GM18861 (cell line): Measurements from ENCODE around the gene MIER2.

Experiments
- ATAC-seq: cut with Tn5 transposase; IDR thresholded peaks from one replicate; pipeline ENCODE4 v1.9.1; 2021; ENCODE audit not compliant: unreplicated experiment

Gene MIER2

GRCh38 chr19:310781-311496, 33.7 kb downstream of the MIER2 start:
- ATAC-seq = no peak

GRCh38 chr19:310141-310651, 34.4 kb downstream of the MIER2 start:
- ATAC-seq = no peak

GRCh38 chr19:309206-309565, 35.4 kb downstream of the MIER2 start:
- no peak for ATAC-seq

GRCh38 chr19:308471-309205, 36.0 kb downstream of the MIER2 start:
- no peak for ATAC-seq

GRCh38 chr19:307793-308420, 36.7 kb downstream of the MIER2 start:
- ATAC-seq = no peak

DNA sequence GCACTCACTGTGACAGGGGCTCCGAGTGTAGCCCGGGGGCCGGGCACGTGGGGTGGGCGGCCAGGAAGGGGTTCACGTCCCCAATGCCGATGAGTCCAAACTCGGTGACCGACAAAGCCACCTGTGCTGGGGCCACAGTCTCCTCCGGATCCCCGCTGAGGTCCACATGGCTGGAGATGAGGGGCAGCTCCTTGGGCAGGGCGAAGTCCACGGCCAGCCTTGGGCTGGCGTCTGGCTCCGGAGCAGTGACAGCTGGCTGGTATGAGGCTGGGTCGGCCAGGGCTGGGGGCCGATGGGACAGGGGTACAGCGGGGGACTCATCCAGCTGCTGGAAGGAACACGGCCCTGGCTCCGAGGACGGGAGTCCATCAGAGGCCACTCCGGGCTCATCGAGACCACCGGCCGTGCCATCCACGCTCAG, 37.5 kb downstream of the MIER2 start:
- no peak for ATAC-seq

- ATAC-seq = no peak
Measured at GRCh38 chr19:306151-306900, 38.3 kb downstream of the MIER2 start.

DNA sequence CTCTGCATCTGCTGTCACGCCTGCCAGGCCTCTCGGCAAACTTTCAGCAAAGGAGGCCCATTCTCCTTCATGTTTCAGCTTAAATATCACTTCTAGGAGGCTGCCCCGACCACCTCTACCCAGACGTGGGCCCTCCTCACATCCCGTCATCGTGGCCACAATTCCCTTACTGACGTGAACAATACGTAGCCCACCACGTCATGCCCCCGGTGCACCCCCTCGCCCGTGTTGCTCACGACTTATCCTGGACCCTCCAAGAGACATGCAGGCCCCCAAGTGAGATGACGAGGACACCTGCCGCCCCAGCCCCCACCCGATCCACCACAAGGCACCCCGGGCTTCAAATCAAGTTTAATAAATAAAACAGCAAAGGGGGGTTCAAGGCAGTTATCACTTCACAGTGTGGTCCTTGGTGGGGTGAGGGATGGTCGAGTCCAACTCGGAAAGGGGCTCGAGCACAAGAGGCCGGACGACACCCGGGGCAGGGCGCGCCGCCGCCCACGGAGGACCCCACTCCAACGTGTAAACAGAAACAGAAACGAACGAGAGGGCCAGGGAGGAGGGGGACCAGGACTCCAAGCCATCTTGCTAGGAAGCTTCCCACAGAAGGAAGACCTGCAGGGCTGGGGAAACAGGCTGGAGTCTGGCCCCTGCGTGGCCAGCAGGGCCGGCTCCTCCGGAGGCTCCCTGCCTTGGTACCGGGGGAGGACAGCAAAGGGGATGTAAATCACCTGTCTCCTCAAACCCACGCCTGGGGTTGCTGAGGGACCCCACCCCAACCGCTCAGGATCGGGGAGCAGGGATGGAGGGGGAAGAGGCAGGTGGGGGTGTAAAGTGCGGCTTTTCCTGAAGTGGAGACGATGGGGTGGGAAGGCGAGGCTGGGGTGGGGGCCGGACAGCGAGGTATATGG, 39.1 kb downstream of the MIER2 start:
- no peak for ATAC-seq

DNA sequence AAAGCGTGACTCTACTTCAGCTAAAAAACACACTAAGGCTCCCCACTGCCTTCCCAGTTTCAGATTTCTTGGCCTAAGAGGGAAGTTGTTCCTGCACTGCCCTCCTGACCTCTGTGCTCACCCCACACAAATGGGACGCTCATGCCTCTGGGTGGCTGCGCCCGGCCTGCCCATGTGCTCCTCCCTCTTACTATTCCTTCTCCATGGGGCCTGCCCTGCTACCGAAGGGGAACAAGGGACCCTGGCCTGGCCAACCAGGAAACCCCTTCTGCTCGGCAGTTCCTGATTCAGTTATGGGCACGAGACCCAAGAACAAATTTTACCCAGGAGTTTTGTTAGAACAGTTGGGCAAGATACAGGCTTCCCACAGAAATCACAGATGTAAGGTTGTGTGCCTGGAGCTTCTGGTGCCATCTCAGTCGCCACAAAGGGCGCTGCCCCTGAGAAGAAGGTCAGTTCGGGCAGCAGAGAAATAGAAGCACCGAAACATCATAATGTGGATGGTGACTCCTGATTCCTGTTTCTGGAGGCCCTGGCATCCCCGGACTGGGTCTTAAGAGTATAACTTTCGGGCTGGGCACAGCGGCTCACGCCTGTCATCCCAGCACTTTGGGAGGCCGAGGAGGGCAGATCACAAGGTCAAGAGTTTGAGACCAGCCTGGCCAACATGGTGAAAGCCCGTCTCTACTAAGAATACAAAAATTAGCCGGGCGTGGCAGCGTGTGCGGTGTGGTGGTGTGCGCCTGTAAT, 47.9 kb downstream of the MIER2 start:
- no peak for ATAC-seq

DNA sequence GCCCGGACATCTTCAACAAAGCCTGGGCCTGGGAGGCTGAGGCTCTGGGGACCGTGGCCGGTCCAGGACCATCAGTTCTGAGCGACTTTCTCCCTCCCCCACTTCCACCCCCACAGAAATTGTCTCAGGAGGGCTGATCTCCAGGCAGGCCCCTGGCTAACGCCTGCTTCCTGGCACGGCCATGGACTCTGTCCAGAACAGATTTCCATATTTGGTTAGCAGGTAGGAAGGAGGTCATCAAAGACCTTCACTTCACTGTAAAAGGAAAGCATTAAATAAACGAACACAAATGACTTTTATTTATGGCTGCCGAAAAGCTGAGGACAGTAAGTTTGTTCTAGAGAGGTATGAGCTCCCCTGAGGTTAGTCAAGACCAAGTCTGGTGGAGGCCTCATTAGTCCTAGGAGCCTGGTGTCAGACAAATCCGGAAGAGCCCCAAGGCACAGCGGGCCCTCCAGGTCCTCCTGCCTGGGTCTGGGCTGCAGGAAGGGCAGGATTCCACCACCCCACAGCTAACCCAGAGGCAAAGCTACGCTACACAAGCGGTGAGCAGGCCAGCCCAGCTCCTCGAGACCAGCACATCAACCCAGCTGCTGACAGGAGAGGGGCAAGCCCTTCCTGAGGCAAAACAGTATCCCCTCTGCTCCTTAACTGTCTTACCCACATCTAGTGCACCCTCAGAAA, 48.8 kb downstream of the MIER2 start:
- ATAC-seq = no peak

GRCh38 chr19:294946-295686, 49.5 kb downstream of the MIER2 start:
- no peak for ATAC-seq

DNA sequence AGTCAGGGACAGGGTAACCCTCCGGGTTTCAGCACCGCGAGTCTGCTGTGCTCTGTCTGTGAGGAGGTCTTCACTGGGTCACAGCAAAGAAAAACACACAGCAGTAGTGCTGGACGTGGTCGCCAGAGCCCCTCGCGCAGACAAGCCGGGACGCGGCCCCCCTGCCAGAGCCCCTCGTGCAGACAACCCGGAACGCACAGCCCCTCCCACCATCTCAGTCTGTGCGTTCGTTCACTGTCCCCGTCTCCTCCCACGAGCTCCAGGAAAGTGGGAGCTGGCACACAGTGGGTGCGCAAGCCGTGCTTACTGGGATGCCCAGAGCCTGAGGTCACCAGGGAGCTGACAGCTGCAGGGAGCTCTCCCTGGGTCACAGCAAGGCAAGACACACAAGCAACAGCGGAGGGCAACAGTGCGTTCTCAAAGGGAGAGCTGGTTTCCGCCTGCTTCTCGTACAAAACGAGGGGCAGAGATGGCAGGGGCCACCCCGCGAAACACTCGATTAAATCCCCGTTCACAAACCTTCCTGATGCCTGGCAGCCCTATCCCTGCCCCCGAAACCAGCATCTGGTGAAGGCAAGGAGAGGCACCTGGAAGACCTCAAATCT, 50.2 kb downstream of the MIER2 start:
- no peak for ATAC-seq

- no peak for ATAC-seq
Measured at GRCh38 chr19:293436-294110, 51.0 kb downstream of the MIER2 start.

DNA sequence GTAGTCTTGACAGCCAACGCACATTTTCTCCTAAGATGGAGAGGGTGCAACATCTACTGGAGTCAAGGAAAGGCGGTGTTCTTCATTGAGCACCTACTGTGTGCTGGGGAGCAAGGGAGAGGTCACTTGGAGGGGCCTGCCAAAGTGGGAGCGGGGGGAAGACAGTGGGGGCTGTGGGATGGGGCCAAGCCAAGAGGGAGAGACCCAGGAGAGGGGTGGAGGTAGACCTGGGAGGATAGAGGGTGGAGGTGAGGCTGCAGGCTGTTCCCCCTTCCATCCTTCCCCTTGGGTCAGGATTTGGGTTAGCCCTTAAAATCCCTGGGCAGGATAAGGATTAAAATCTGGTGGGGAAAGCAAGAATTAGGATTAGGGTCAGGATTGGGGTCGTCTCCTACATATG, 51.6 kb downstream of the MIER2 start:
- no peak for ATAC-seq

- ATAC-seq = no peak
Measured at GRCh38 chr19:292281-292884, 52.2 kb downstream of the MIER2 start.

DNA sequence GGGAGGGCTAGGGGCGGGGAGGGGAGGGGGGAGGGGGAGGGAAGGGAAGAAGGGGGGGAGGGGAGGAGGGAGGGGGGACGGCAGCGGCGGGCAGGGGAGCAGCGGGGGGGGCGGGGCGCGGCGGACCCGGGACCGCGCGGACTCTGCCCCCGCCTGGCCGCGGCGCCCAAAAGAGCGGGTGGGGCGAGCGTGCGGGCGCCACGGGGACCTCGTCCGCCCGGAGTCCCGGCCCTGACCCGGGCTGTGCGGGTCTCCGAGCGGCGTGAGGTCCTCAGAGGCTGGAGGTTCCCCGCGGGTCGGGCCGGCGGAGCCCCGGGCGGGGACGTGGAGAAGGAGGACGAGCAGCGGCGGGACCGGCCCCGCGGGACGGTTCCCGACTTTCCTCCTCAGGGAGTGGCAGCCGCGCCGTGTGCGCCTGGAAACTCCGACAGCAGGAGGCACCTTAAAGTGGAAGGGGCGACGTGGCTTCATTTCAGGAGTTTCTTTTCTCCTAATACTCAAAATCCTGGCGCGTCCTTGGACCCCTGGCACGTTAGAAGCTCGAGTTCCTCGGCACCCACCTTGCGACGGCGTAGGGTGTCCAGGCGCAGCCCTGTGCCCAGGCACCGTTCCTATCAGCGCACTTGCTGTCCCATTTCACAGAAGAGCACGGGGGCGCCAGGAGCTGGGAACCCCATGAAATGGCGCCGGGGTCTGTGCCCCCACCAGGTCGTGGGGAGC, 52.9 kb downstream of the MIER2 start:
- no peak for ATAC-seq
